SK-N-SH (cell line): Measurements from ENCODE around the gene FRA10AC1. TPM values are rescaled to one million over a fixed set of nuclear protein-coding genes. Genes with fewer than 3 reads are reported as not detected.

Source experiments
- CTCF ChIA-PET: fragments of 300-600, 350-600 bp; formaldehyde crosslinking; extraction: SDS; loops from one replicate; lab custom pipeline; 2021; lab: Yijun Ruan, JAX
- POLR2A ChIA-PET: fragments of 350-600 bp; sonication (Branson Sonifier 250); formaldehyde crosslinking; extraction: SDS; loops from one replicate; lab custom pipeline; 2020; ENCODE audit warnings: antibody characterized with exemption, inconsistent platforms; lab: Yijun Ruan, JAX
- DNase-seq: peaks from one replicate; pipeline ENCODE4 v3.0.0; 2012
- H2AFZ ChIP-seq: fragments of 200-600 bp; sonication (generic); 2 replicates; pipeline ENCODE4 v1.8.1; 2016; ENCODE audit warnings: antibody characterized with exemption, mild to moderate bottlenecking, low read depth
- H3F3A ChIP-seq: fragments of 200-600 bp; sonication (generic); replicated peaks from 2 replicates; pipeline ENCODE3; 2016; ENCODE audit warnings: antibody characterized with exemption, mild to moderate bottlenecking; ENCODE audit not compliant: insufficient read depth
- H3K27ac ChIP-seq, 2 experiments: fragments of 200-500 bp in 1 of 2; fragments of 200-600 bp in 1 of 2; sonication (Bioruptor generic) in 1 of 2; sonication (generic), shearing (Covaris generic) in 1 of 2; 2 replicates each; pipeline versions ENCODE4 v1.5.1 to v1.6.1; 2014 to 2016; ENCODE audit warnings: low read depth in 2 of 2, inconsistent platforms in 1 of 2, low read length in 1 of 2, mild to moderate bottlenecking in 1 of 2, mixed read lengths in 1 of 2
- H3K27me3 ChIP-seq: fragments of 200-600 bp; sonication (generic), shearing (Covaris generic); 2 replicates; pipeline ENCODE4 v1.6.1; 2016; ENCODE audit warnings: mixed run types; ENCODE audit not compliant: insufficient read depth
- H3K36me3 ChIP-seq, 2 experiments: fragments of 200-500 bp in 1 of 2; fragments of 200-600 bp in 1 of 2; sonication (Bioruptor generic) in 1 of 2; sonication (generic) in 1 of 2; replicated peaks in 1 of 2; 2 replicates each; pipeline versions ENCODE3 to v1.5.1; 2014 to 2016; ENCODE audit warnings: low read length in 1 of 2, mild to moderate bottlenecking in 1 of 2; ENCODE audit not compliant: insufficient read depth in 2 of 2, control insufficient read depth in 1 of 2
- H3K4me1 ChIP-seq, 2 experiments: fragments of 200-500 bp in 1 of 2; fragments of 200-600 bp in 1 of 2; sonication (Bioruptor generic) in 1 of 2; sonication (generic), shearing (Covaris generic) in 1 of 2; 2 replicates each; pipeline versions ENCODE4 v1.5.1 to v1.6.1; 2014 to 2016; ENCODE audit warnings: low read depth in 1 of 2, low read length in 1 of 2, mixed run types in 1 of 2; ENCODE audit not compliant: insufficient read depth in 2 of 2, control insufficient read depth in 1 of 2
- H3K4me2 ChIP-seq: fragments of 200-600 bp; sonication (generic), shearing (Covaris generic); 2 replicates; pipeline ENCODE4 v1.6.1; 2017; ENCODE audit warnings: mixed run types
- H3K4me3 ChIP-seq, 2 experiments: fragments of 200-500 bp in 1 of 2; fragments of 200-600 bp in 1 of 2; sonication (Bioruptor generic) in 1 of 2; sonication (generic), shearing (Covaris generic) in 1 of 2; 2 replicates each; pipeline versions ENCODE4 v1.5.1 to v1.8.1; 2014 to 2016; ENCODE audit warnings: low read depth in 2 of 2, inconsistent platforms in 1 of 2, low read length in 1 of 2, mild to moderate bottlenecking in 1 of 2, mixed read lengths in 1 of 2, moderate library complexity in 1 of 2
- H3K79me2 ChIP-seq: fragments of 200-600 bp; sonication (generic); 2 replicates; pipeline ENCODE4 v1.8.1; 2017; ENCODE audit warnings: mild to moderate bottlenecking; ENCODE audit not compliant: insufficient read depth
- H3K9ac ChIP-seq: fragments of 200-600 bp; sonication (generic); 2 replicates; pipeline ENCODE4 v1.6.1; 2017; ENCODE audit warnings: mixed run types
- H3K9me2 ChIP-seq: fragments of 200-600 bp; sonication (generic); 2 replicates; pipeline ENCODE4 v1.6.1; 2017; ENCODE audit warnings: mixed run types
- H3K9me3 ChIP-seq: fragments of 200-600 bp; sonication (generic); 2 replicates; pipeline ENCODE4 v1.6.1; 2017; ENCODE audit warnings: mixed run types, mild to moderate bottlenecking, moderate library complexity
- H4K20me1 ChIP-seq: fragments of 200-600 bp; sonication (generic); 2 replicates; pipeline ENCODE4 v1.6.1; 2017; ENCODE audit warnings: mild to moderate bottlenecking, mixed run types; ENCODE audit not compliant: insufficient read depth
- CHD2 ChIP-seq: fragments of 150-350 bp; IDR thresholded peaks from 2 replicates; pipeline ENCODE4 v1.6.1; 2018; ENCODE audit warnings: low read length; ENCODE audit not compliant: partially characterized antibody
- ELF1 ChIP-seq: IDR thresholded peaks from 2 replicates; pipeline ENCODE4 v1.4.0; 2012
- EP300 ChIP-seq, 2 experiments: IDR thresholded peaks; 2 replicates each; pipeline versions ENCODE4 v1.4.0 to v1.6.1; 2012; ENCODE audit warnings: borderline replicate concordance in 1 of 2, low read depth in 1 of 2, low read length in 1 of 2
- FOXJ3 ChIP-seq: sonication (generic); formaldehyde crosslinking; IDR thresholded peaks from 2 replicates; pipeline ENCODE4 v1.5.1; 2020; ENCODE audit warnings: mild to moderate bottlenecking, missing genetic modification reagents
- GABPA ChIP-seq: IDR thresholded peaks from 2 replicates; pipeline ENCODE4 v1.4.0; 2012; ENCODE audit warnings: low read depth, mild to moderate bottlenecking
- JUND ChIP-seq: IDR thresholded peaks from 2 replicates; pipeline ENCODE4 v1.4.0; 2012
- NFIC ChIP-seq: IDR thresholded peaks from 2 replicates; pipeline ENCODE4 v1.4.0; 2012; ENCODE audit warnings: borderline replicate concordance
- NRF1 ChIP-seq: IDR thresholded peaks from 2 replicates; pipeline ENCODE4 v1.6.1; 2012; ENCODE audit warnings: low read depth, mild to moderate bottlenecking, low read length
- RFX5 ChIP-seq: IDR thresholded peaks from 2 replicates; pipeline ENCODE4 v1.6.1; 2012; ENCODE audit warnings: mild to moderate bottlenecking, improper control_type of control experiment, low read length
- RXRA ChIP-seq: IDR thresholded peaks from 2 replicates; pipeline ENCODE4 v1.4.0; 2012; ENCODE audit warnings: low read depth, mild to moderate bottlenecking, borderline replicate concordance
- SIN3A ChIP-seq: IDR thresholded peaks from 2 replicates; pipeline ENCODE4 v1.6.1; 2012; ENCODE audit warnings: low read depth, mild to moderate bottlenecking, low read length, moderate library complexity, borderline replicate concordance
- SMC3 ChIP-seq: IDR thresholded peaks from 2 replicates; pipeline ENCODE4 v1.6.1; 2012; ENCODE audit warnings: low read depth, low read length, improper control_type of control experiment
- TAF1 ChIP-seq: IDR thresholded peaks from 2 replicates; pipeline ENCODE4 v1.6.1; 2012; ENCODE audit warnings: low read depth, mild to moderate bottlenecking, low read length, moderate library complexity, borderline replicate concordance
- TCF12 ChIP-seq: IDR thresholded peaks from 2 replicates; pipeline ENCODE4 v1.4.0; 2012
- YY1 ChIP-seq: IDR thresholded peaks from 2 replicates; pipeline ENCODE4 v1.4.0; 2012; ENCODE audit warnings: low read depth, mild to moderate bottlenecking
- WGBS: methylation state at CpG from one replicate; pipeline ENCODE4 v1.1.6; 2017; ENCODE audit warnings: low lambda C conversion rate; 5-methylcytosine and 5-hydroxymethylcytosine counted together
- polyA plus RNA-seq, 3 experiments: library from polyadenylated mRNA; depleted of rRNA; stranded (reverse); fragments of >200 nt; gene quantifications; 2 replicates each; pipeline ENCODE4 v1.2.3, GENCODE V29; 2012
- TF ChIP-seq, protein P1 (sequence below): IDR thresholded peaks from 2 replicates; pipeline ENCODE4; 2012
- TF ChIP-seq, protein P2 (sequence below): IDR thresholded peaks from 2 replicates; pipeline ENCODE4 v1.4.0; 2012; ENCODE audit warnings: low read depth, borderline replicate concordance
- TF ChIP-seq, protein P3 (sequence below): IDR thresholded peaks from 2 replicates; pipeline ENCODE4 v1.4.0; 2012; ENCODE audit warnings: low read depth
- TF ChIP-seq, protein P4 (sequence below): IDR thresholded peaks from 2 replicates; pipeline ENCODE4 v1.6.1; 2012; ENCODE audit warnings: mild to moderate bottlenecking, low read depth, low read length, moderate library complexity
- TF ChIP-seq, protein P5 (sequence below): IDR thresholded peaks from 2 replicates; pipeline ENCODE4 v1.4.0; 2012; ENCODE audit warnings: low read depth, borderline replicate concordance

Gene FRA10AC1
- polyA plus RNA-seq, 1 of the 3 experiments (the other 2 are of a cell fraction) = 3.9 TPM

DNA sequence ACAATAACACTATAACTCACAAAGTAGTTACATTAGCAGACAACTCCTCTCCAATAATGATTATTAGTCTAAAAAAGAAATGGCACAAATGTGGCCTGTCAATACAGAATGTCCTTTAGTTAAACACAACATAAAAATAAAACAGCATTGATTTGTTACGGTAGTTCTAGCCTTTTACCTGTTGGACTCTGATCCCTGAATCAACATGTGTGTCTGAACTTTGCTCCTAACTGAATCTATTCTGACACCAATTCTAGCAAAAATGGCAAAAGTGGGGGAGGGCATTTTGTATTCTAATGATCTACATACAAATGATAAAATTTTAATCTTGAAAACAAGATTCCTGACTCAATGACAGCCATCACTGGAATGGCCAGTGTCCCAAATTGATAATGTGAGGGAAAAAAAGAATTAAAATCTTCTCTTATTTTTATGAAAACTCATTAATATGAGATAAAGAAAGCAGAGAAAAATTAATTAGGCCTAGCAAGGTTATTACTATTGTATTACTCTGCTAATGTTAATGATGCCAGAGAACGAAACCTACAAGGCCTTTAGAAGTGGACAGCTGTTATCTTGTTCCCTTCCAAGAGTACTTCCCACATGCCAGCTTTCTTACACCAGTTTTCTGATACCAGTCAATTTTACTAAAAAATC lies 30.2 kb downstream of the FRA10AC1 start:
- ChIA-PET CTCF (no interaction called here), POLR2A (no interaction called here)
- H3K27ac ChIP-seq = no peak overlapping the region
- H4K20me1 ChIP-seq = no peaks in the 10 kb centered on the region
- WGBS = 92% methylated on average over 2 of the region's 2 CpGs
- no peak for DNase-seq
- H3K79me2 ChIP-seq = no peaks in the 10 kb centered on the region
- no peaks in the 10 kb centered on the region for H3K9me3 ChIP-seq
- no peaks in the 10 kb centered on the region for H3K4me1 ChIP-seq
- no peaks in the 10 kb centered on the region for H3K27me3 ChIP-seq
- peaks cover 66 to 81% of the 10 kb centered on the region in 2 experiments for H3K36me3 ChIP-seq
- no peak overlapping the region for H3K4me3 ChIP-seq
- H3K9me2 ChIP-seq = no peaks in the 10 kb centered on the region
- H3F3A ChIP-seq = no peaks in the 10 kb centered on the region
- no peak overlapping the region for H3K4me2 ChIP-seq
- no peak overlapping the region for H2AFZ ChIP-seq
- no peak overlapping the region for H3K9ac ChIP-seq
- TF ChIP-seq TCF12 (no peak), FOXJ3 (CRISPR knock-in tag) (no peak), CHD2 (no peak), NRF1 (no peak), SIN3A (no peak), YY1 (no peak), EP300 (IDR thresholded peaks at IDR 0.05; ENCODE audit: borderline replicate concordance in 1 of 2, low read depth in 1 of 2, low read length in 1 of 2) (no peak), NFIC (no peak), JUND (no peak), GABPA (no peak), RFX5 (no peak), RXRA (no peak), SMC3 (no peak), TAF1 (no peak), ELF1 (no peak)
- TF ChIP-seq, protein P1, sequence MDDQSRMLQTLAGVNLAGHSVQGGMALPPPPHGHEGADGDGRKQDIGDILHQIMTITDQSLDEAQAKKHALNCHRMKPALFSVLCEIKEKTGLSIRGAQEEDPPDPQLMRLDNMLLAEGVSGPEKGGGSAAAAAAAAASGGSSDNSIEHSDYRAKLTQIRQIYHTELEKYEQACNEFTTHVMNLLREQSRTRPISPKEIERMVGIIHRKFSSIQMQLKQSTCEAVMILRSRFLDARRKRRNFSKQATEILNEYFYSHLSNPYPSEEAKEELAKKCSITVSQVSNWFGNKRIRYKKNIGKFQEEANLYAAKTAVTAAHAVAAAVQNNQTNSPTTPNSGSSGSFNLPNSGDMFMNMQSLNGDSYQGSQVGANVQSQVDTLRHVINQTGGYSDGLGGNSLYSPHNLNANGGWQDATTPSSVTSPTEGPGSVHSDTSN = no peak
- TF ChIP-seq, protein P2, sequence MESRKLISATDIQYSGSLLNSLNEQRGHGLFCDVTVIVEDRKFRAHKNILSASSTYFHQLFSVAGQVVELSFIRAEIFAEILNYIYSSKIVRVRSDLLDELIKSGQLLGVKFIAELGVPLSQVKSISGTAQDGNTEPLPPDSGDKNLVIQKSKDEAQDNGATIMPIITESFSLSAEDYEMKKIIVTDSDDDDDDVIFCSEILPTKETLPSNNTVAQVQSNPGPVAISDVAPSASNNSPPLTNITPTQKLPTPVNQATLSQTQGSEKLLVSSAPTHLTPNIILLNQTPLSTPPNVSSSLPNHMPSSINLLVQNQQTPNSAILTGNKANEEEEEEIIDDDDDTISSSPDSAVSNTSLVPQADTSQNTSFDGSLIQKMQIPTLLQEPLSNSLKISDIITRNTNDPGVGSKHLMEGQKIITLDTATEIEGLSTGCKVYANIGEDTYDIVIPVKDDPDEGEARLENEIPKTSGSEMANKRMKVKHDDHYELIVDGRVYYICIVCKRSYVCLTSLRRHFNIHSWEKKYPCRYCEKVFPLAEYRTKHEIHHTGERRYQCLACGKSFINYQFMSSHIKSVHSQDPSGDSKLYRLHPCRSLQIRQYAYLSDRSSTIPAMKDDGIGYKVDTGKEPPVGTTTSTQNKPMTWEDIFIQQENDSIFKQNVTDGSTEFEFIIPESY = no peak
- TF ChIP-seq, protein P3, sequence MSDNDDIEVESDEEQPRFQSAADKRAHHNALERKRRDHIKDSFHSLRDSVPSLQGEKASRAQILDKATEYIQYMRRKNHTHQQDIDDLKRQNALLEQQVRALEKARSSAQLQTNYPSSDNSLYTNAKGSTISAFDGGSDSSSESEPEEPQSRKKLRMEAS = no peak
- TF ChIP-seq, protein P4, sequence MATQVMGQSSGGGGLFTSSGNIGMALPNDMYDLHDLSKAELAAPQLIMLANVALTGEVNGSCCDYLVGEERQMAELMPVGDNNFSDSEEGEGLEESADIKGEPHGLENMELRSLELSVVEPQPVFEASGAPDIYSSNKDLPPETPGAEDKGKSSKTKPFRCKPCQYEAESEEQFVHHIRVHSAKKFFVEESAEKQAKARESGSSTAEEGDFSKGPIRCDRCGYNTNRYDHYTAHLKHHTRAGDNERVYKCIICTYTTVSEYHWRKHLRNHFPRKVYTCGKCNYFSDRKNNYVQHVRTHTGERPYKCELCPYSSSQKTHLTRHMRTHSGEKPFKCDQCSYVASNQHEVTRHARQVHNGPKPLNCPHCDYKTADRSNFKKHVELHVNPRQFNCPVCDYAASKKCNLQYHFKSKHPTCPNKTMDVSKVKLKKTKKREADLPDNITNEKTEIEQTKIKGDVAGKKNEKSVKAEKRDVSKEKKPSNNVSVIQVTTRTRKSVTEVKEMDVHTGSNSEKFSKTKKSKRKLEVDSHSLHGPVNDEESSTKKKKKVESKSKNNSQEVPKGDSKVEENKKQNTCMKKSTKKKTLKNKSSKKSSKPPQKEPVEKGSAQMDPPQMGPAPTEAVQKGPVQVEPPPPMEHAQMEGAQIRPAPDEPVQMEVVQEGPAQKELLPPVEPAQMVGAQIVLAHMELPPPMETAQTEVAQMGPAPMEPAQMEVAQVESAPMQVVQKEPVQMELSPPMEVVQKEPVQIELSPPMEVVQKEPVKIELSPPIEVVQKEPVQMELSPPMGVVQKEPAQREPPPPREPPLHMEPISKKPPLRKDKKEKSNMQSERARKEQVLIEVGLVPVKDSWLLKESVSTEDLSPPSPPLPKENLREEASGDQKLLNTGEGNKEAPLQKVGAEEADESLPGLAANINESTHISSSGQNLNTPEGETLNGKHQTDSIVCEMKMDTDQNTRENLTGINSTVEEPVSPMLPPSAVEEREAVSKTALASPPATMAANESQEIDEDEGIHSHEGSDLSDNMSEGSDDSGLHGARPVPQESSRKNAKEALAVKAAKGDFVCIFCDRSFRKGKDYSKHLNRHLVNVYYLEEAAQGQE = no peak
- TF ChIP-seq, protein P5, sequence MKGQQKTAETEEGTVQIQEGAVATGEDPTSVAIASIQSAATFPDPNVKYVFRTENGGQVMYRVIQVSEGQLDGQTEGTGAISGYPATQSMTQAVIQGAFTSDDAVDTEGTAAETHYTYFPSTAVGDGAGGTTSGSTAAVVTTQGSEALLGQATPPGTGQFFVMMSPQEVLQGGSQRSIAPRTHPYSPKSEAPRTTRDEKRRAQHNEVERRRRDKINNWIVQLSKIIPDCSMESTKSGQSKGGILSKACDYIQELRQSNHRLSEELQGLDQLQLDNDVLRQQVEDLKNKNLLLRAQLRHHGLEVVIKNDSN = no peak
- TF ChIP-seq, all 33 proteins: peak for 0
